Measurements from ENCODE around the gene ILK.
A peak's percentile ranks its signal among the peaks of the same experiment; 100 is the strongest.

- TF ChIP-seq CTCF (IDR thresholded peaks at IDR 0.05), result peak in 1 of 3 experiments; percentile 5
- no peak for TF ChIP-seq POLR2AphosphoS5 (IDR thresholded peaks at IDR 0.05)
- no peak for TF ChIP-seq POLR2A (IDR thresholded peaks at IDR 0.05; ENCODE audit: low read depth)
These were observed 34.9 kb downstream of the ILK start for GRCh38 chr11:6638429-6638828.

Data from esophagus muscularis mucosa (tissue), 3 donors.